Measurements from ENCODE around the gene PTGER3.
"Not testable (repeated sequence)": the region's sequence is repeated elsewhere in the genome, so short reads cannot be mapped to it uniquely, and the experiment has no call there.

The PTGER3 gene

GRCh38 chr1:70978623-70979022 lies 69.0 kb downstream of the PTGER3 start:
- no peak overlapping the region for H3K4me3 Mint-ChIP-seq
- H3K27me3 Mint-ChIP-seq, result peaks cover 11% of the 10 kb centered on the region
- H3K9me3 Mint-ChIP-seq, result no peaks in the 10 kb centered on the region
- peaks cover 4% of the 10 kb centered on the region for H3K4me1 Mint-ChIP-seq
- H3K36me3 Mint-ChIP-seq, result no peaks in the 10 kb centered on the region
- DNase-seq (ENCODE audit: low spot score in 2 of 2) (no peak), ATAC-seq (ENCODE audit: low read depth) (no peak)
- no peak overlapping the region for H3K27ac Mint-ChIP-seq

GRCh38 chr1:70977575-70977974 lies 70.0 kb downstream of the PTGER3 start:
- no peak for ATAC-seq (ENCODE audit: low read depth)
- Mint-ChIP-seq H3K36me3 (no peaks in the 10 kb centered on the region), H3K4me1 (peaks cover 4% of the 10 kb centered on the region), H3K9me3 (no peaks in the 10 kb centered on the region), H3K4me3 (no peak overlapping the region), H3K27me3 (peaks cover 11% of the 10 kb centered on the region), H3K27ac (no peak overlapping the region)
- no peak for DNase-seq (ENCODE audit: low spot score in 2 of 2)

- peaks cover 4% of the 10 kb centered on the region for H3K4me1 Mint-ChIP-seq
- no peak overlapping the region for H3K4me3 Mint-ChIP-seq
- DNase-seq (ENCODE audit: low spot score in 2 of 2) (no peak), ATAC-seq (ENCODE audit: low read depth) (no peak)
- H3K27me3 Mint-ChIP-seq, result peaks cover 11% of the 10 kb centered on the region
- no peaks in the 10 kb centered on the region for H3K9me3 Mint-ChIP-seq
- no peaks in the 10 kb centered on the region for H3K36me3 Mint-ChIP-seq
- no peak overlapping the region for H3K27ac Mint-ChIP-seq
Observed at GRCh38 chr1:70977041-70977440, 70.6 kb downstream of the PTGER3 start.

GRCh38 chr1:70973754-70974153 lies 73.9 kb downstream of the PTGER3 start:
- no peak overlapping the region for H3K27ac Mint-ChIP-seq
- no peak overlapping the region for H3K4me3 Mint-ChIP-seq
- peaks cover 2% of the 10 kb centered on the region for H3K9me3 Mint-ChIP-seq
- H3K4me1 Mint-ChIP-seq, result no peaks in the 10 kb centered on the region
- H3K27me3 Mint-ChIP-seq, result peaks cover 7% of the 10 kb centered on the region
- no peaks in the 10 kb centered on the region for H3K36me3 Mint-ChIP-seq
- DNase-seq (ENCODE audit: low spot score in 2 of 2) (no peak), ATAC-seq (ENCODE audit: low read depth) (no peak)

- no peak for DNase-seq (ENCODE audit: low spot score in 2 of 2)
- H3K4me1 Mint-ChIP-seq, result no peaks in the 10 kb centered on the region
- H3K4me3 Mint-ChIP-seq, result no peak overlapping the region
- peaks cover 2% of the 10 kb centered on the region for H3K9me3 Mint-ChIP-seq
- peaks cover 2% of the 10 kb centered on the region for H3K27me3 Mint-ChIP-seq
- no peak for ATAC-seq (ENCODE audit: low read depth)
- no peaks in the 10 kb centered on the region for H3K36me3 Mint-ChIP-seq
- H3K27ac Mint-ChIP-seq, result no peak overlapping the region
Observed at GRCh38 chr1:70970407-70970806, 77.2 kb downstream of the PTGER3 start.

GRCh38 chr1:70966018-70966638 lies 81.5 kb downstream of the PTGER3 start:
- ATAC-seq (ENCODE audit: low read depth) (no peak), DNase-seq (ENCODE audit: low spot score in 2 of 2) (no peak)
- Mint-ChIP-seq H3K27me3 (peaks cover 5% of the 10 kb centered on the region), H3K4me1 (no peaks in the 10 kb centered on the region), H3K36me3 (no peaks in the 10 kb centered on the region), H3K27ac (no peak overlapping the region), H3K4me3 (no peak overlapping the region), H3K9me3 (peaks cover 4% of the 10 kb centered on the region)

GRCh38 chr1:70963374-70963773 lies 84.2 kb downstream of the PTGER3 start:
- Mint-ChIP-seq H3K27ac (no peak overlapping the region), H3K9me3 (peaks cover 2% of the 10 kb centered on the region), H3K4me3 (no peak overlapping the region), H3K27me3 (peaks cover 5% of the 10 kb centered on the region), H3K36me3 (no peaks in the 10 kb centered on the region), H3K4me1 (no peaks in the 10 kb centered on the region)
- ATAC-seq (ENCODE audit: low read depth) (no peak), DNase-seq (ENCODE audit: low spot score in 2 of 2) (no peak)

GRCh38 chr1:70961374-70961975 lies 86.1 kb downstream of the PTGER3 start:
- ATAC-seq (ENCODE audit: low read depth), result no peak
- H3K4me1 Mint-ChIP-seq, result no peaks in the 10 kb centered on the region
- H3K36me3 Mint-ChIP-seq, result no peaks in the 10 kb centered on the region
- peaks cover 2% of the 10 kb centered on the region for H3K9me3 Mint-ChIP-seq
- DNase-seq (ENCODE audit: low spot score in 2 of 2), result no peak
- peaks cover 4% of the 10 kb centered on the region for H3K27me3 Mint-ChIP-seq
- no peak overlapping the region for H3K27ac Mint-ChIP-seq
- no peak overlapping the region for H3K4me3 Mint-ChIP-seq

- no peak for DNase-seq (ENCODE audit: low spot score in 2 of 2)
- H3K4me3 Mint-ChIP-seq, result no peak overlapping the region
- no peak for ATAC-seq (ENCODE audit: low read depth)
- no peaks in the 10 kb centered on the region for H3K4me1 Mint-ChIP-seq
- no peak overlapping the region for H3K27ac Mint-ChIP-seq
- H3K36me3 Mint-ChIP-seq, result no peaks in the 10 kb centered on the region
- H3K27me3 Mint-ChIP-seq, result no peaks in the 10 kb centered on the region
- peaks cover 1% of the 10 kb centered on the region for H3K9me3 Mint-ChIP-seq
Observed at GRCh38 chr1:70948396-70949017, 99.1 kb downstream of the PTGER3 start.

GRCh38 chr1:70947835-70948234 lies 99.8 kb downstream of the PTGER3 start:
- DNase-seq (ENCODE audit: low spot score in 2 of 2) (no peak), ATAC-seq (ENCODE audit: low read depth) (no peak)
- H3K4me1 Mint-ChIP-seq, result no peaks in the 10 kb centered on the region
- H3K27me3 Mint-ChIP-seq, result no peaks in the 10 kb centered on the region
- no peak overlapping the region for H3K27ac Mint-ChIP-seq
- H3K4me3 Mint-ChIP-seq, result no peak overlapping the region
- H3K9me3 Mint-ChIP-seq, result peaks cover 1% of the 10 kb centered on the region
- no peaks in the 10 kb centered on the region for H3K36me3 Mint-ChIP-seq

- Mint-ChIP-seq H3K27ac (no peak overlapping the region), H3K9me3 (peaks cover 1% of the 10 kb centered on the region), H3K4me3 (no peak overlapping the region), H3K27me3 (no peaks in the 10 kb centered on the region), H3K4me1 (no peaks in the 10 kb centered on the region), H3K36me3 (no peaks in the 10 kb centered on the region)
- DNase-seq (ENCODE audit: low spot score in 2 of 2), result no peak
- ATAC-seq (ENCODE audit: low read depth), result no peak
Observed at GRCh38 chr1:70945676-70946075, 101.9 kb downstream of the PTGER3 start.

GRCh38 chr1:70945251-70945650 lies 102.4 kb downstream of the PTGER3 start:
- ATAC-seq (ENCODE audit: low read depth), result no peak
- DNase-seq (ENCODE audit: low spot score in 2 of 2), result no peak

GRCh38 chr1:70941563-70941962 lies 106.1 kb downstream of the PTGER3 start:
- no peaks in the 10 kb centered on the region for H3K27me3 Mint-ChIP-seq
- peaks cover 4% of the 10 kb centered on the region for H3K9me3 Mint-ChIP-seq
- H3K36me3 Mint-ChIP-seq, result no peaks in the 10 kb centered on the region
- no peak for ATAC-seq (ENCODE audit: low read depth)
- DNase-seq (ENCODE audit: low spot score in 2 of 2), result no peak
- H3K27ac Mint-ChIP-seq, result no peak overlapping the region
- H3K4me1 Mint-ChIP-seq, result no peaks in the 10 kb centered on the region
- no peak overlapping the region for H3K4me3 Mint-ChIP-seq

More at GRCh38 chr1:70945251-70945650, 102.4 kb downstream of the PTGER3 start:
- H3K4me3 Mint-ChIP-seq, result no peak overlapping the region
- no peaks in the 10 kb centered on the region for H3K4me1 Mint-ChIP-seq
- no peaks in the 10 kb centered on the region for H3K27me3 Mint-ChIP-seq
- no peak overlapping the region for H3K27ac Mint-ChIP-seq
- H3K9me3 Mint-ChIP-seq, result peaks cover 2% of the 10 kb centered on the region
- no peaks in the 10 kb centered on the region for H3K36me3 Mint-ChIP-seq

- not testable (repeated sequence) for H3K36me3 Mint-ChIP-seq
Observed at GRCh38 chr1:70940398-70940797, 107.2 kb downstream of the PTGER3 start.

More at GRCh38 chr1:70940398-70940797, 107.2 kb downstream of the PTGER3 start:
- not testable (repeated sequence) for H3K9me3 Mint-ChIP-seq; DNase-seq (ENCODE audit: low spot score in 2 of 2); H3K4me3 Mint-ChIP-seq; ATAC-seq (ENCODE audit: low read depth); H3K27ac Mint-ChIP-seq; H3K27me3 Mint-ChIP-seq; H3K4me1 Mint-ChIP-seq
